GM21360 (cell line): ENCODE measurements around the gene NFYC.
A peak's percentile ranks its signal among the peaks of the same experiment; 100 is the strongest.

Experiments
- ATAC-seq: cut with Tn5 transposase; IDR thresholded peaks from one replicate; pipeline ENCODE4 v1.9.1; 2021; ENCODE audit warnings: mild to moderate bottlenecking, moderate library complexity; ENCODE audit not compliant: unreplicated experiment

NFYC gene

DNA sequence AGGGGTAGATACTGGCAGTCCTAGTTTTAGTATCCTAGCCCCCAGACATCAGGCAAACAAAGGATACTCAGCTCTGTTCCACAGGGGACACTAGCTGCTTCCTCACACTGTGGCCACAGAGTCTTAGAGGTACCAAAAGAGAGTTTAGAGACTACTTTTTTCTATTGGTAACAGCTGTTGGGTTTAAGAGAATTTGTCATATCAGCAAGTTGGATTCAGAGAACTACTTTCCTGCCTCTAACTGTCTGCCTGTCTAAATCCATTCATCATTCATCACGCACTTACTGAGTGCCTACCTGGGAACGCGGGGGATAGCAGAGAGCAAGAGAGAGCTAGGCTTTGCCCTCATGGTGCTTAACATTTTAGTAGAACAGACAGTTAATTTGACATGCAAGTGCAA lies 65.0 kb downstream of the NFYC start:
- ATAC-seq = no peak

DNA sequence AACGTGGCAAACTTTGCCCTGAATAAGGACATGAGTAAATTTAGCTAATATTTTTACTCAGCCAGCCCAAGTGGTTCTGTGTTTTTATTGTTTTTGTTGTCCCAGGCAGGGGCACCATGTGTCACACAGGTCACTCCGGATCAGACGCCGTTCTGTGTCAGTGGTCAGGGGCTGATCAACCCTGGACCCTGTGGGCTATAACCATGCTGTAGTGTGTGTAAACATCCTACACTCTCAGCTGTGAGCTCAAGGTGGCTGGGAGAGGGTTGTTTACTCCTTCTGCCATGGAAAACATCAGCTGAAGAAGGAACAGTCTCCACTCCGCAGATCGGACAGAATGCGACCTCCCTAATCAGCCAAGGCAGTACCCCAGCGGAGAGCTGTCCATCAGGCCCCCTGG lies 65.6 kb downstream of the NFYC start:
- ATAC-seq = no peak

DNA sequence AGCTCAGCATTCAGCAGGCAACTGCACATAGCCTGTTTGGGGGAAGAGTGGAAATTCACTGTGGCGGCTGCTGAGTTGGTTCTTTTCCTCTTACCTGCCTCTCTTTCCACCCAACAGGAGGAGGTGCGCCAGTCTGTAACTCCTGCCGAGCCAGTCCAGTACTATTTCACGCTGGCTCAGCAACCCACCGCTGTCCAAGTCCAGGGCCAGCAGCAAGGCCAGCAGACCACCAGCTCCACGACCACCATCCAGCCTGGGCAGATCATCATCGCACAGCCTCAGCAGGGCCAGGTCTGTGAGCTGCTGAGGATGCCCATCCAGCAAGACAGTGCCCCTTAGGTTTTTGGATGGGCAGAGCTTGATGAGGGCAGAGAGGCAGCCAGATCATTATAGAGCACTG lies 66.5 kb downstream of the NFYC start:
- no peak for ATAC-seq

DNA sequence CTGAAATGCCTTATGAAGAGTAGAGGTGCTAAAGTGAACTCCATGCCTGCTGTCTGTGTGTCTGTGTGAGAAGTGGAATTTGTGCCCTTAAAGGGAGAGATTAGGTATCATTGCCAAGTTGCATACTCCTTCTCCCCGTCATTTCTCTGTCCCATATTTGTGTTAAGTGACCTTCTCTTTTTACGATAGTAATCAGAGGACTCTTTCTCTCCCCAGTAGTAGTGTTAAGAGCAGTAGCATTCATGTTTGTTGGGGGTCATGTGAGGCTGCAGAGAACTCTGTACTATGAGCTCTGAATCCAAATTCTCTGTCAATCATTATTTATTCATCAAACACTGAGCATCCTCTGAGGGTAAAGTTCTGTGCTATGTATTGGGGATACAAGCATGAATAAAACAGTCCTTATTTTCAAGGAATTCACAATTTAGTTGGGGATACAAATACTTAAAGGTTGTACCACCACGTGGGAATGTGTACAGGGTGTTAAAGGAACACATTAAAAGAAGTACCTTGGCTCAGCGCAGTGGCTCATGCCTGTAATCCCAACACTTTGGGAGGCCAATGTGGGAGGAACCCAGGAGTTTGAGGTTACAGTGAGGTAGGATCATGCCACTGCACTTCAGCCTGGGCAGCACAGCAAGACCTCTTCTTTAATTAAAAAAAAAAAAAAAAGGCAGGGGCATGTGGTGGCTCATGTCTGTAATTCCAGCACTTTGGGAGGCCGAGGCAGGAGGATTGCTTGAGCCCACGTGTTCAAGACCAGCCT lies 67.3 kb downstream of the NFYC start:
- ATAC-seq = no peak

DNA sequence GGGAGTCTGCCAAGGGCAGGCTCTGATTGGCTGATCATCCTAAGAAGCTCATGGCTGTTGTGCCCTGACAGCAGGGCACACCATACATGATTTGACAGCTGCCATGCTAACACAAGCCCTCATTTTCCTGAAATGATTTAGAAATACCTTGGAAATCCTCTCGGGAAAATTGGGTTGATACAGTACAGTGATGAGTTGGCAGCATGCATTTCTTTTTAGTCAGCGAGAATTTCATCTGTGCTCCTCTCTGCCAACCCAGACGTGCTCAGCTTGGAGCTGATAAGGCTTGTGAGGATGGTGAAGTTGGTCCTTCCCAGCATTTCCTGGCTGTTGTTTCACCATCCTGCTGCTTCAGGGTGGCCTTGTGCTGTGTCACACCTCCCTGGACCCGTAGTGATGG lies 69.5 kb downstream of the NFYC start:
- ATAC-seq = no peak

DNA sequence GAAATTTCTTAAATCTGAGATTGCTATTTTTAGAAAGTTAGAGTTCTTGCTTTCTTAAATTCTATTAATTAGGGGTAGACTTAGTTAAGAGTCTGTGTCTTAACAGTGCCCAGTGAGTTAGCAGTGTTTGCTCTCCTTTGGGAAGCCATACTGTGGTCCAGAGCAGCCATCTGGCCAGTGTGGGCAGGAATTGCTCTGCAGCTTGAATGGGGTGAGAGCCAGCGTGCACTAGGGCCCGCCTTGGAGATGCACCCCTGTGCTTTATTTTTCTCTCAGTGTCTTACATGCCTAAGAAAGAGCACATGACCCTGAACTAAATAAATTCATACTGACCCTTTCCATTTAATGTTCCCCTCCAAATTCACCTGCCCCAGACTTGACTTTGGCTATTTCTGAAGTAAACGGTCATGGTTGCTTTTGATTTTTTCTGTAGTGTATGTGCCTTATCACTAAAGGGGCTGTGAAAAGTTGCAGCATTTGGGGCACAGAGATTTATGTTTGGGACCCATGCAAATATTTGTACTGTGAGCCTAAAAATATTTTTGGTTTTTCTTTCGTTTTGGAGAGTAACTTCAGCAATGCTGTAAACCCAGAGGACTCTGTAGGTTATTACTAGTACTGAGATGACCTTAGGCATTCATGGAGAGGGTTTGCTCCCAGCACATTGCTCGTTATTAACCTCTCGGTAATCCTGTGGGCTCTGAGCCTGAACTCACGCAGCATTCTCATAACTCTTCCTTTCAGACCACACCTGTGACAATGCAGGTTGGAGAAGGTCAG lies 70.8 kb downstream of the NFYC start:
- ATAC-seq = no peak

DNA sequence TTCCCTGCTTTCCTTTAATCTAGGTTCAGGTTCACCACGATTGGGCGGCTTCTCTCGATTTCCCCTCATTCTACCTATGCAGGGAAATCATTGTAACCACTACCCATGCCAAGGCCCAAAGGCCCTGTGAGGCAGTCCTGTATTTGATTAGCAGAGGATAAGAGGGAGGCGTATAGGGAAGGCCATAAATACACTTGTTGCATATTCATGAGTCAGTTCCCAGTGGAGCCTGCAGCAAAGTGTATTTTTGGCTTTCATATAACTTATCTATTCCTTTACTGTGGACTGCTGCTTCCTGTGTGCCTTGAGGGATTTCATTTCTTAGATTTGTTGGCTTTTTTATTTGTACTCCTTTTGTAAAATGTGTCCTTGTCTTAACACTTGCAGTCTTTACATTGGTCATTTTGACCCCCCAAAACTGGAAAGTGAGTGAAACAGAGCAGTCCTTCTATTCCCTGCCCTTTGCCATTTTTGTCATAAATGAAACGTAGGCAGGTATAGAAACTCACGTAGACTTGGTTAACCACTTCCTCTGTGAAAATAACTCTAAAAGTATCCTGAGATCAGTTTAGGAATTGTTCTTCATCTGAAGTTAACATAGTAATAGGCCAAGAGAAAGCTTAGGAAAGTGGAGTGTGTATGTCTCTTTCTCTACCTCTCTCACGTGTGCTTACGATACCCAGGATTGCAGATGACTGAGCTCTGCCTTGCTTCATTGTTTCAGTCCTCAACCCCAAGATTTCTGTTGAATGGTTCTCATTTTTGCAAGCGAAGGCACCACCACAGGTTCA lies 72.4 kb downstream of the NFYC start:
- peak; percentile 49 for ATAC-seq

DNA sequence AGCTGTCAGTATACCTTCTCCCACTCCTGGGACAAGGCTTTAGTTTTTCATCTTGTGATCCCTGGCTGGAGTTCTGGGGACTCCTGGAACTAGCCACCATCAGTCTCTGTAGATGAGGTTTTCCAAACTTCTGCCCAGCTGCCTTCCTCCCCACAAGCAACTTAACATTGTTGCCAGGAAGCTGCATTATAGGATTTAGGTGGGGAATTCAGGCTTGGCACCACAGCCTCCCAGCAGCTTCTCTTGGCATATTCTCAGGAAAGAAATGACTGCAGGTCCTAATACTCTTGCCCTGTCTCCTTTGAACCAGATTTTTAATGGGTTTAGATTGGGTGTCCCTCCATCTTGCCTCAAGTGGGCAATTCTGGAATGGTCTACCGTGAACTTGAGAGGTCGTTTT lies 73.5 kb downstream of the NFYC start:
- ATAC-seq = no peak

DNA sequence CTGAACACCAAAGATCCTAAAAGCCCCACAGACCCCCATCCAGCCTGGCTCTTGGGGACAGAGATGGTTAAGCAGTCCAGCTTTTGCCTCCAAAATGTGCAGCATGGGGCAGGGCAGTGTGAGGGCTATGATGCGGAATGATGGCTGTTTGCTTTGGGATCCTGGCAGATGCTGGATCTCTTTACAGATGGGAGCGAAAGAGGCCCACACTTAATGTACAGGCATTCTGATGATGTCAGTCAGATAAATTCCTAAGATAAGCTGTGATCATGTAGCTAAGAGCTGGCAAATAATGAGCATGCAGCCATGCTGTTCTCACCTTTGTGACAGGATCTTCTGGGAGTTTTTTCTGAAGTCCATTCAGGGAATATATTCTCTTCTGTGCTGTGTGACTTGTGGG lies 74.5 kb downstream of the NFYC start:
- ATAC-seq = no peak

DNA sequence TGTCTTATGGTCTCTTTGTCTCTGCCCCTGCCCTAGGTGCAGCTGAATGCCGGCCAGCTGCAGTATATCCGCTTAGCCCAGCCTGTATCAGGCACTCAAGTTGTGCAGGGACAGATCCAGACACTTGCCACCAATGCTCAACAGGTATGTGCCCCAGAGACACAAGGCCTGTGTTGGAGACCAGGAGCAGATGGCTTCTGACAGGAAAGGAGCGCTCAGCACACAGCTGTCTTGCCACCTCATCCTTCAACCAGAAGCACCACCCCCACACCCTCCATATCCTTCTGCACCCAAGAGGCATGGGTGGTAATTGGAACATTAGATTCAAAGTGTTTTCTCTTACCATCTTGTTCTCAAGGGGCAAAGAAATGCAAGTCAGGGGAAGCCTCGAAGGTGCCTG lies 75.1 kb downstream of the NFYC start:
- no peak for ATAC-seq

DNA sequence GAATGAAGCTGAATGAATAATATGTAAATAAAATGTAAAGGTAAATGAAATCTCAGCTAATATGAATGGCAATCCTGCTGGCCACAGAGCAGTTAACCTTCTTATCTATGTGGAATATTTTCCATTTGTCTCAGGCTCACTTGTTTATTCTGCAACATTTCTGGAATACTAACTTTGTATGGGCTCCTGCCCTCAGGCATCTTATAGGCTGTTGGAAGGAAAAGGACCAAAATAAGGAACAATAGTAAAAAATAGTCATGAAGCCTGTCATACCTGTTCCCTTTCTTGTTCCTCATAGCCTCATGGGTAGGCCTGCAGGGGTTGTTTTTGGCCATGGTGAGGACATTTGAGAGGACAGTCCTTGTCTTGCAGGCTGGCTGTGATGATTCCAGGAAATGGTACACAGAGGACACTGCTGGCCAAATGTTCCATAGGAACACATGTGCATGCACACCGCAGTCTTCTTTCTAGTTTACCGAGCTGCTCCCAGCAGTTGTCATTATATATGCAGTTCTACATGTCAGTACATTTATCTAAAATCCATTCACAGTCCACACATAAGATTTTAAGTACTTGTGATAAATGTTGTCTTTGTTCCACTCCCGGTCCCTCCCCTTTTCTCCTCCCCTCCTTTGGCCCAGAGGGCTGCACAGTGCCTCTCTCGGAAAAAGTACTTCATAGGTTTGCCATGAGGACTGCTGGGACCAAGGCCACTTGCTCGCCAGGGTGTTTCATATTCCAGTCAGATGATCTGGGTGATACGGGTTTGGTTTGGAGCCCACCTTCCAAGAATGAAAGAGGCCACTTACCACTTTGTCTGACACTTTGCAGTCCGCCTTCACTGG lies 76.9 kb downstream of the NFYC start:
- ATAC-seq = no peak

DNA sequence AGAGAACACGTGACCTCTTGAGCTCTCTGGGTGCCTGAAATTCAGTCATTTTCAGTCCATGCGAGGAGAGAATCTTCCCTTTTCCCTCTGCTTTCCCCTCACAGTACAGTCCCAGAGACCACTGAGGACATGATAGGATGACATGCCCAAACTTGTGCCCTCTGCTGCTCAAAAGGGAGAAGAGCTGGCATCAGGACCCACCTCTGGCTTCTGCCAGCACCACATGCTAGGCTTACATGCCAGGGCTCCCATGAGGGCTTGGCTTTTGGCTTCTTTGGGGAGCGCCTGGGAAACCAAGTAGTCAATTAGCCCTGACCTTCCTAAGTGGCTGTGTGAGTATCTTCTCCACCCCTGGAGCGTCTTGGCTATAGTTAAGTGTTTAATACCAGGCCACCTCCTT lies 78.3 kb downstream of the NFYC start:
- no peak for ATAC-seq

DNA sequence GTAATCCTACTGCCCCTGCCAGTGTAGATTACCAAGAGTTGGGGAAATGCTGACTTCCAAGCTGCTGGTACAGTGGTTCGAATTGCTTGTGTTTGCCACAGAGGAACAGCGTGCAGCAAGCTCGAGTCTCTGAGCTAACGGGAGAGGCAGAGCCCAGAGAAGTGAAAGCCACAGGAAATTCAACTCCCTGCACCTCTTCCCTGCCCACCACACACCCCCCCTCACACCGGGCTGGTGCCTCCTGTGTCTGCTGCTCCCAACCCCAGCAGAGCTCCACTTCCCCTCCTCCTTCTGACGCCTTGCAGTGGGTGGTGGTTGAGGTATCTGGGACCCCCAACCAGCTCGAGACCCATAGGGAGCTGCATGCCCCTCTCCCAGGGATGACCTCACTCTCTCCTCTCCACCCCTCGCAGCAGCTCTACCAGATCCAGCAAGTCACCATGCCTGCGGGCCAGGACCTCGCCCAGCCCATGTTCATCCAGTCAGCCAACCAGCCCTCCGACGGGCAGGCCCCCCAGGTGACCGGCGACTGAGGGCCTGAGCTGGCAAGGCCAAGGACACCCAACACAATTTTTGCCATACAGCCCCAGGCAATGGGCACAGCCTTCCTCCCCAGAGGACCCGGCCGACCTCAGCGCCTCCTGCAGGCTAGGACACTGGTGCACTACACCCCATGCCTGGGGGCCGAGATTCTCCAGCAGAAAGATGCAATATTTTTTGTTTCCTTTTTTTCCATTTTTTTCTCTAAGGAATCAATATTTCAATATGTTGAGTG lies 79.0 kb downstream of the NFYC start:
- ATAC-seq = no peak

DNA sequence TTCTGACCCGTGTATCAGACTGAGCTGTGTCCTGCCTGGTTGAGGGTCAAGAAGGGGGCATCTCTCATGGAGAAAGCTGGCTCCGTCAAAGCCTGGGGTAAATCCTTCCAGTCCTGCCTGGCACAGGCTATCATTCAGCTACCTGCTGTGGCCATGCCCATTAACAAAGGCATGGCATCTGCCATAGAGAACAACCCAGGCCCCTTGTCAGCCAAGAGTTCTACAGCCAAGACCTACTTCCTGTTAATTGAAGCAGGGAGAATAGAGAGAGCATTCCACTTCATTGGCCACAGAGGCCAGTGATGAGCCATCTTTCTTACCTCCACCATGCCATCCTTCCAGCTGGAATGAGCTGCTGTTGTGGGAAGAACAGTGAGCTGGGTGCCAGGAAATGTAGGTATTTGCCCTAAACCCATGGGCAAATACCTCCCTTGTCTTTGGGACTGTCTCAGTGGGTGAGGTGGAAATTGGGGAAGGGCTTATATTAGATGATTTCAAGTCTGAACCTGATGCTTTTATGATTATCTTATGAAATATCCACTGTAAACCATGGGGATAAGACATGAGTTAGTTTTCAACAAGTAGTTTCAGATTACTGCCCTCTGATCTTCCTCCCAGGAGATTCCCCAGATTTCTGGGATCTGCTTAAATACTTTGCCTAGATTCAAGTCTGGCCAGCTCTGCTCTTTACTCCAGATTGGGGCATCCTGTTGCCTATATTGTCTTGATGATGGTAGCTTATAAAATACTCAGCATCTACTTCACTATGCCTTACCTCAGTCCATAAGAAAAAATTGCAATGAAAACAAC lies 80.8 kb downstream of the NFYC start:
- no peak for ATAC-seq

DNA sequence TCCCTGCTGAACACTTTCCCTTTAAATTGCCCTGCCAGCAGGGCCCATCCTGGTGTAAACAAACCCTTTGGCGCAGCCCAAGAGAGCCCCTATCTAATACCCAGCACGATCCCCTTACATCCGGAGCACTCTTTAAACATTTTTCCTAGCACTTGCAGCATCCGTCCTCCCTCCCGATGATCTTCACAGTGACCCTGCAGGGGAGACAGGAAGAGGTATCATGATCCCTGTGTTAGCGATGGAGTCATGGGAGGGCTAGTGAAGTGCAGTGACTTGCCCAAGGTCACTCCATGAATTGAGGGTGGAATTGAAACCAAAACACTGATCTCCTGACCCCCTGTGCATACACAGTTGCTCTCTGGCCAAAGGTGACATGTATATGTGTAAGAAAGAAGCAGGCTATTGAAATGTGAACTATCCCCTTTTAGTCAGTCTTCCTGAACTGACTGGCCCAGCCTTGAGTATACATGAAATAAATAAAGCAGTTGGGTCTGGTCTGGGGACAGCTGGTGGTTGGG lies 82.3 kb downstream of the NFYC start:
- no peak for ATAC-seq

DNA sequence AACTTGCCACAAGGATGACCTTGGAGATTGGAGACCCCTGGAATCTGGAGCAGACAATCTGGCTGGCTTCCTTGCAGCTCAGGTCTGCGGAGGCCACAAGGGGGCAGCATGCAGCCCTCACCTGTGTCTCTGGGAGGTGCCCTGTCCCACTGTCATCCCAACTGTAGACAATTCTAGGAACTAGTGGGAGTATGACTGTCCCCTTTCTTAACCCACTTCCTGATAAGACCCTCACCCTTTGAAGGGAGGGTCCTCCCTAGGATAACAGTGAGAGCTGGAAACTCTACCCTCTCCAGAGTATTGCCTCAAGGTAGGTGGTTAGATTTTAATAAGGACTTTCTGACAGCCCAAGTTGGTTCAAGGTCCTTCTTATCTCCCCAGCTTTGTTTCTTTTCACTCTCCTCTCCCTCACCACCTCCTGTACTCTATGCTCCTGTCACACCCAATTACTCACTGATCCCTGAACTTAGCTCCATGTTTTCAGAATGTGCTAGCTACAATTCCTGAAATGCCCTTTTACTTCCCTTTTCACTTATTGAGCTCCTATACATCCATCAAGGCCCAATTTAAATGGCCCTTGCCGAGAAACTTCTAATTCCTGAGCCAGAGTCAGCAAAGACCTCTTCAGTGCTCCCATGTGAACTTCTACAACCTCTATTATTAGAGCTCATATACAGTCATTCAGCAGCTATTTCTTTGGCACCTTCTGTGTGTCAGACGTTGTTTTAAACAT lies 82.9 kb downstream of the NFYC start:
- ATAC-seq = no peak

DNA sequence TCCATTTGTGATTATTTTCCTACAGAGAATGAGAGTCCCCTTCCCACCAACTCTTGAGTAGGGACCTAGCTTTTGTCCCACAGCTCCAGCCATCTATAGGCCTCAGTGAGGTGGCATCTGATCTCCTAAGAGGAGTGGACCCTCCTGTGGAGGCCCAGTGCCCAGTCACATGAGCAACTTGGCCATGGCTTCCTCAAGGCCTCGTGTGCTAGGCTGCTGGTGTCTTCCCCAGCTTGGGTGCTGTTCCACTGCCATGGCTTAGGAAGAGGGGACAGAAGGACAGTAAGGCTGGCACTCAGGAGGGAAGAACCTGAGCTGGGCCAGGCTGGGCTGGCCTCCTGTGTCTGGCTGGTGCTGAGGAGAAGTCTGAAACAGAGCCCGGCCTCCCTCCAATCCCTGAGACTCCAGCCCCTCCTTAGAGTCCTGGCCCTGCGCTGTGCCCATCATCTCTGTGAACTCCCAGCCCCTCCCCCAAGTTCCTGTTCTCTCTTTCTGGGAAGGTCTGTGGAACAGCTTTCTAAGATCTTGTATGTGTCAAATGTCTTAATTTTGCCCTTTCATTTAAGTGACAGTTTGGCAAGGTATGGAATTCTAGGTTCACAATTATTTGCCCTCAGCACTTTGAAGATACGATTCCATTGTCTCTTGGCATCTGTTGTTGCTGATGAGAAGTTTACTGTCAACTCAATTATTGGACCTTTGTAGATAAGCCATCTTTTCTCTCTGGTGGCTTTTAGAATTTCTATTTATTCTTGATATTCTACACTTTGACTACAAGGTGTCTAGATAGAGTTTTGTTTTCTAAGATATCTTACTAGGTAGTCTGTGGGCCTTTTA lies 85.0 kb downstream of the NFYC start:
- no peak for ATAC-seq
